ENCODE measurements around the gene TNNT1.

The TNNT1 gene

GRCh38 chr19:55084416-55084815 lies 64.6 kb downstream of the TNNT1 start:
- H3K4me1 ChIP-seq (ENCODE audit: low read length): peaks cover 15% of the 10 kb centered on the region
- no peak overlapping the region for H3K4me2 ChIP-seq (ENCODE audit: low read depth, low read length)
- no peak overlapping the region for H3K4me3 ChIP-seq (ENCODE audit: low read length)
- H3K9me3 ChIP-seq (replicated peaks; ENCODE audit: insufficient read depth, low read length): no peaks in the 10 kb centered on the region
- TF ChIP-seq EZH2phosphoT487 (IDR thresholded peaks at IDR 0.05; ENCODE audit: low read length) (no peak), CTCF (IDR thresholded peaks at IDR 0.05; ENCODE audit: low read length) (no peak)
- H3K27me3 ChIP-seq (replicated peaks; ENCODE audit: insufficient read depth, low read length): peaks cover 52% of the 10 kb centered on the region
- H3K9me2 ChIP-seq (replicated peaks; ENCODE audit: insufficient read depth, low read length): no peaks in the 10 kb centered on the region
- no peak overlapping the region for H2AFZ ChIP-seq (ENCODE audit: low read length)
- H3F3A ChIP-seq (ENCODE audit: insufficient read depth, low read length): no peaks in the 10 kb centered on the region
- no peak for DNase-seq
- H4K20me1 ChIP-seq (ENCODE audit: insufficient read depth, low read length): no peaks in the 10 kb centered on the region
- H3K79me2 ChIP-seq (ENCODE audit: low read length): no peaks in the 10 kb centered on the region
- no peak overlapping the region for H3K9ac ChIP-seq (ENCODE audit: low read length)
- no peaks in the 10 kb centered on the region for H3K36me3 ChIP-seq (replicated peaks; ENCODE audit: insufficient read depth, low read length)
- no peak overlapping the region for H3K27ac ChIP-seq (ENCODE audit: low read length)

- H3F3A ChIP-seq (ENCODE audit: insufficient read depth, low read length): no peaks in the 10 kb centered on the region
- no peak overlapping the region for H3K4me2 ChIP-seq (ENCODE audit: low read depth, low read length)
- H3K79me2 ChIP-seq (ENCODE audit: low read length): no peaks in the 10 kb centered on the region
- no peak overlapping the region for H3K9ac ChIP-seq (ENCODE audit: low read length)
- no peak for DNase-seq
- H3K4me3 ChIP-seq (ENCODE audit: low read length): no peak overlapping the region
- H3K9me3 ChIP-seq (replicated peaks; ENCODE audit: insufficient read depth, low read length): no peaks in the 10 kb centered on the region
- no peaks in the 10 kb centered on the region for H3K9me2 ChIP-seq (replicated peaks; ENCODE audit: insufficient read depth, low read length)
- H2AFZ ChIP-seq (ENCODE audit: low read length): no peak overlapping the region
- H3K4me1 ChIP-seq (ENCODE audit: low read length): peaks cover 15% of the 10 kb centered on the region
- no peak overlapping the region for H3K27ac ChIP-seq (ENCODE audit: low read length)
- H4K20me1 ChIP-seq (ENCODE audit: insufficient read depth, low read length): no peaks in the 10 kb centered on the region
- TF ChIP-seq CTCF (IDR thresholded peaks at IDR 0.05; ENCODE audit: low read length) (no peak), EZH2phosphoT487 (IDR thresholded peaks at IDR 0.05; ENCODE audit: low read length) (no peak), EZH2 (optimal IDR thresholded peaks at IDR 0.05; ENCODE audit: low read depth, low read length) (no peak)
- no peaks in the 10 kb centered on the region for H3K36me3 ChIP-seq (replicated peaks; ENCODE audit: insufficient read depth, low read length)
- peaks cover 52% of the 10 kb centered on the region for H3K27me3 ChIP-seq (replicated peaks; ENCODE audit: insufficient read depth, low read length)
These were observed 65.8 kb downstream of the TNNT1 start for GRCh38 chr19:55083004-55083850.
